ENCODE measurements around the gene EHMT1.
A peak's percentile ranks its signal among the peaks of the same experiment; 100 is the strongest.
"Not testable (repeated sequence)": the region's sequence is repeated elsewhere in the genome, so short reads cannot be mapped to it uniquely, and the experiment has no call there.

EHMT1 gene

DNA sequence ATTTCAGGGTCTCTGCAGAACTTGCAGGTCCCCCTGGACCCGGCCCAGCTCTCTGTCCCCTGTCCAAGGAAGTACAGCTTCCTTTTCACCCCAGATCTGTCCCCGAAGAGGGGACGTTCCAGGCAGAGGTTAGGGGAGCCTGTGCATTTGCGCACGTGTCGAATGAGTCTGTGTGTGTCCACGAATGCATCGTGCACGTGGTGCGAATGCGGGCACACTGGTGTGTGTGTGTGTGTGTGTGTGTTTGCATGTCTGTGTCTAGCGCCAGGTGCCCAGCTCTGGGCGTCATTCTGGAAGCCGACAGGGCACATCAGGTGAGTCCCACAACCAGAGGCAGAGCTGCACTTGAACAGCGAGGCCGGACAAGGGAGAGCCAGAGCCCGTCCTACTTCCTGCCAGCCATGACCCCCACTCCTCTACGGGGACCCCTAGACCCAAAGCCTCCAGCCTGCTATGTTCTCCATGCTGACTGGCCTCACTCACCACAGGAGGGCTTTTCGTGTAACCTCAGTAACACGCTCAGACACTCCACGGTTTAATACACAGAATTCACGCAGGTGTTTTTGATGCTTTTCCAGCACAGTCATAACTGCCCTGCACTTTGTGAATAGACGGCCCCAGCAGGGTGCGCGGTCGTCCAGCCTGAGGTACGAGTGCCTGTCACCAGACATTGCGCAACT, 217.5 kb downstream of the EHMT1 start:
- no peak for DNase-seq

DNA sequence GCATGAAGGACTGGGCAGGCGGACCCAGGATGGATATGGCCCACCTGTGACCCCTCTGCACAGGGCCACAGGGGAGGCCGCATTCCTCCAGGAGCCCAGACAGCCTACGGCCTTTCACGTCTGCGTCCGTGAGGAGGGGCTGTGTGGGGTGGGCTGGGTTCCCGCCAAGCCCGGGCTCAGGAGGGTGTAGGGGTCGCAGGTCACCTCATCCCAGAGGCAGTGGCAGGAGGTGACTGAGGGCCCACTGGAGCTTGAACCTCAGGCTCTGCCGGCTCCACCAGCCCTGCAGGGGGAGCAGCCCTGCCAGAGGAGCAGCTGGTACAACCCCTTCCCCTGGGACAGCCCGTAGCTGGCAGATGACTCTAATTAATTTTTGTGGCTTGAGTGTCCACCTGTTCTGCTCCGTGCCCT, 218.0 kb downstream of the EHMT1 start:
- DNase-seq = no peak

DNA sequence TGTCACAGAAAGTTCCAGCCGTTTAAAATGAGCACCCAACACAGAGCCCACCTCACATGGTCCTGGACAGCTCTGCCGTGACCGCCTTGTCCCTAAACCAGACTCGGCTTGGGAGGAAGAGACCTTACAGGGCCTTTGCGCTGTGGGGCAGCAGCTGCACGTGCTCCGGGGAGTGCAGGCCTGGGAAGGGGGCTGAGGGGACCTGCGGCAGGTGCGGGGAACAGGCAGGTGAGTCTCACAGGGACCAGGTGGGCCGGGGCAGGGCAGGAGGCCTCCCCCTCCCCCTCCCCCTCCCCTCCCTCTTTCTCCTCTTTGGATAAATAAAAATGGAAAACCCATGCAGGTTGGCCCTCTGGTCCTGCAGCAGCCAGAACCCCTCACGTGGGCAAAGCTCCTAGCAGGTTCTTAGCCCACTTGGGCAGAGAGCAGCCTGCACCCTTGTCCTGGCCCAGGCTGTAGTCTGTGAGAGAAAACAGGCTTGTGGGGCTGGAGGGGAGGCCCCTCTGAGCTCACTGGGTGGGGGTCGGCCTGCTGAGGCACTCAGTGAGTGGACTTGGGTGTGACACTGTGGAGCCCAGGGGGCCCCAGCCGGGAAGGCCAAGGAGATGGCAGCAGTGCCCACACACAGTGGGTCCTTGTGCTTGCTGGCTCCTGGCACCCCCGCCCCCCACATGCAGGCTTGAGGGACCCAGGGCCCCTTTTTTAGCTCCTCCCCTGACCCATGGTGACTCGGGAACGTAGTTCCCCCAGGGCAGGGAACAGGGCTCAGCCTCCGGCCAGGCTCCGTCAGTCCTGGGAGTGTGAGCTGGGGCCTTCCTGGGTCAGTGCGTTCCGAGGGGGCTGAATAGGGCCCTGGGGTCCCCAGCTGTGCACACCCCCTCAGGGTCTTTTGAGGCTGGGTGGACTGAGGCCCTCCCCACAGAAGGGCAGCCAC, 218.8 kb downstream of the EHMT1 start:
- no peak for DNase-seq

DNA sequence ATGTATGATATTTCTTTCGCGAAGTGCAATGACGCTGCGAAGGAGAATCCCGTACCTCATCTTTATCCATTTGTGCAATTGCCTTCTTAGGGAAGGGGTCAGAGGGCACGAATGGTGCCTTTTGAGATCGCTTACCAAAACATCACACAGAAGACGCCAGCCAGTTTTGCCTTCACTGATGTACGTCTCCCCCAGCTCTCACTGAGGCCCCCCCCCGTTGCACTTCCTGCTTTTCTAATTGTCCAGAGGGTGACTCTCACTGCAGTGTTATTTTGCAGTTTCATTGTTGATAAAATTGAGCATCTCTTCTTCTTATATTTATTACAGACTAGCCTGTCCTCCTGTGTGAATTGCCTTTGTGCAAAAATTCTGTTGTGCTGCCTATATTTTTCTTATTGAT, 219.8 kb downstream of the EHMT1 start:
- no peak for DNase-seq

DNA sequence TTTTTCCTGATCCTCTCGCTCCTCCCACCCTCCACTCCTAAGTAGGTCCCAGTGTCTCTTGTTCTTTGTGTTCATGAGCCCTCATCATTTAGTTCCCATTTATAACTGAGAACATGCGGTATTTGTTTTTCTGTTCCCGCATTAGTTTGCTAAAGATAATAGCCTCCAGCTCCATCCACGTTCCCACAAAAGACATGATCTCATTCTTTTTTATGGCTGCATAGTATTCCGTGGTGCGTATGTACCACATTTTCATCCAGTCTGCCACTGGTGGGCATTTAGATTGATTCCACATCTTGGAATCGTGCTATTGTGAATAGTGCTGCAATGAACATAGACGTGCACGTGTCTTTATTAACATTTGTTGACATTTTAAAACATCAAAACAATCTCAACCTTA, 224.6 kb downstream of the EHMT1 start:
- DNase-seq = no peak

DNA sequence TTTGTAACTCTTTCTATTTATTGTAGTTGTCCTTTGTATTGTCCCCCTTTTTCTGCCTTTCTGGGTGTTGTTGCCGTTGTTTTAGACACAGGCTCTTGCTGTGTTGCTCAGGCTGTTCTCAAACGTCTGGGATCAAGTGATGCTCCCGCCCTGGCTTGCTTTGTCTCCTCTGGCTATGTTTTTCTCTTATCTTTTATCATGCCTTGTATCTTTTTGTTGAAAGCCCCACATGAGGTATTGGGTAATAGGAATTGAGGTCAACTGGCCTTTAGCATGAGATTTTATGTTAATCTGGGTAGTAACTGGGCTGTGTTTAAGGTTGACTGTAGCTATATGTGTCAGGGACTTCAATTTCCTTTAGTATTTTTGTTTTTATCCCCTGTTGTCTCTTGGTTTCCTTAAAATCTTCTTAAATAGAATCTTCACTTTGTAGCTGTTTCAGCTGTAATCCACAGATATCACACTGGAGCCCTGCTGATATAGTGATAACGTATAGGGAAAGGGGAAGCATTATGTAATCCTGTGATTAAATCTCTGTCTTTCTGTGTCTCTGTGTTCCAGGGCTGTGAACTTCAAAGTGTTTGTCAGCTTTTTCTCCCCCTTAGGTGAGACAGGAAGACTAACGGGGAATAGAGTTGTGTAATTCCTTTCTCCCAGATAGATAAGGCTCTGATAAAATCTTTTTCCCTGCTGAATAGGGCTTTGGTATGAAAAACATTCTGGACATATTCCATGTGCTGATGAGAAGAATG, 232.9 kb downstream of the EHMT1 start:
- DNase-seq = no peak

DNA sequence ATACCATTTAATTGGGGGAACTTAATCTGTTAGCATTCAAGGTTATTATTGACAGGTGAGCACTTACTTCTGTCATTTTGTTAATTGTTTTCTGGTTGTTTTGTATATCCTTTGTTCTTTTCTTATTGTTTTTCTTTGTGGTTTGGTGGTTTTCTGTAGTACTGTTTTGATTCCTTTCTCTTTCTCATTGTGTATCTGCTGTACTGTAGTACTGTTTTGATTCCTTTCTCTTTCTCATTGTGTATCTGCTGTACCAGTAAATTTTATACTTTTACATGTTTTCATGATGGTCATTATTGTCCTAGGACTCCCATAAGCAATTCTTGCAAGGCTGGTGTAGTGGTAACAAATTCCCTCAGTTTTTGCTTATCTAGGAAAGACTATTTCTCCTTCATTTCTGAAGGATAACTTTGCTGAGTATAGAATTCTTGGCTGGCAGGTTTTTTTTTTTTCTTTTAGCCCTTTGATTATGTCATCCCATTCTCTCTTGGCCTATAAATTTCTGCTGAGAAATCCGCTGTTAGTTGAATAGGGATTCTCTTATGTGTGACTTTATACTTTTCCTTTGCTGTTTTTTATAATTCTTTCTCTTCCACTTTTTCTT, 234.7 kb downstream of the EHMT1 start:
- no peak for DNase-seq

DNA sequence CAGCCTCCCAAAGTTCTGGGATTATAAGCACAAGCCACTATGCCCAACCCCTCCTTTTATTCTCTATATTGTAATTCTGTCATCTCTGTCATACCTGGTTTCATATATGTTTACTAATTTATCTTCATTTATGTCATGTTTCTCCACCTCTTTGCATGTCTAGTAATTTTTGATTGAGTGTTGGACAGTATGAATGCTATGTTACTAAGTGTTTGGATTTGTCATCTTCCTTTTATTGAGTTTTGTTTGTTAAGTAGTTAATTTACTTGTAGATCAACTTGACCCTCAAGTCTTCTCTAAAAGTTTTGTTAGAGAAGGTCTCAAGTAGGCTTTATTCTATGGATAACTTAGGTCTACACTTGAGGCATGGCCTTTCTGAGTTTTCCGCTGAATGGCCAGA, 241.6 kb downstream of the EHMT1 start:
- no peak for DNase-seq

DNA sequence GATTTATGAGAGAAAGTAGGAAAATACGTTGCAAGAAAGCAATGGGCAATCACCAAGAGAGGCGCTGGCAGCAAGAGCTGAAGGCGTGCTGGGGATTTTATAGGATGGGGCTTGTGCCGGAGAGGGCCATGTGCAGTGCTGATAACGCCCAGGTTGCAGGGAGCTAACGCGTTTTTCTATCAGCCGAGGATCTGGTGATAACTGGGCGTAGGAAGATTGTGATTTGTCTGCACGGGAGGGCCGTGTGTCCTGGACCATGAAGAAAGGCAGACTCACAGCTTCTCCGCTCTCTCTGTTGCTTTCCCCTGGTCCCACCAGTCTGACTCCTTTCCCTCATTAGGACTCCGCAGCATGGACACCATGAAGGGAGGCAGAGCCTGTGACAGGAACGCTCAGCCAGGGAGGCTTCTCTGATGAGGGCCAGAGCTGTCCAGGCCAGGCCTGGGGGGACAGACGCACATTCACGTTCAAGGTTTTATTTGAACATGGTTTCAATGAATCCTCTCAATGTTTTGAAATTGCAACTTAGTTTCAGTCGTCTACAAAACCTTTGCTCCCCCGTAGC, 246.9 kb downstream of the EHMT1 start:
- DNase-seq = no peak

DNA sequence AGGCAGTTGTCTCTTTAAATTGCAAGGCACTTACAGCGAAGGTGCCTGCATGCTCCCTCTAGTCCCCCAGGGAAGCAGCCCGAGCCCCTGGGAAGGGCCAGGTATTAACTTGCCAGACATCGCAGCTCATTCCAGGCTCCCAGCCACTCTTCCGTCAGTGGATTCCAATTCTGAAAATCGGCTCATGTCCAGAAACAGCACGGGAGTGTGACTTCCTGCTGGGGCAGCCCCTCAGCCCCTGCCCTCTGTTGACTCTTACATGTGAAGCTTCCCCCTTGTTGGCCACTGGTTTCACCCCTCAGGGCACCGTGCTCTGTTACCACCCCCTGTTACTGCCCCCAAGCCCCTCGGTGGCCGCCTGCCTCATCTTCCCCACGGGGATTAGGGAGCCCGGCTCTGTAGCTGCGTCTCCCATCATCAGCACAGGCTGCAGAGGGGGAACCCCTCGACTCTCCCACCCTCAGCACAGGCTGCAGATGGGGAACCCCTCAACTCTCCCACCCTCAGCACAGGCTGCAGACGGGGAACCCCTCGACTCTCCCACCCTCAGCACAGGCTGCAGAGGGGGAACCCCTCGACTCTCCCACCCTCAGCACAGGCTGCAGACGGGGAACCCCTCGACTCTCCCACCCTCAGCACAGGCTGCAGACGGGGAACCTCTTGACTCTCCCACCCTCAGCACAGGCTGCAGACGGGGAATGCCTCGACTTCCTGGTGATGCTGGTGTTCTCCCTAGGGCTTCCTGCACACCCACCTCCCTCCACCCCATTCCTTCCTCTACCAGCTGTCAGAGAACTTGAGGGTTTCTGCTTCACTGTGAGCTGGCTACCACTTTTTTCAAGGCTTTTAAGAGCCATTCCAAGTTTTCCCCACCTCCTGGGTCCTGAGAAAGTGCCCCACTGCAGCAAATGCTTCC, 247.7 kb downstream of the EHMT1 start:
- DNase-seq = no peak

DNA sequence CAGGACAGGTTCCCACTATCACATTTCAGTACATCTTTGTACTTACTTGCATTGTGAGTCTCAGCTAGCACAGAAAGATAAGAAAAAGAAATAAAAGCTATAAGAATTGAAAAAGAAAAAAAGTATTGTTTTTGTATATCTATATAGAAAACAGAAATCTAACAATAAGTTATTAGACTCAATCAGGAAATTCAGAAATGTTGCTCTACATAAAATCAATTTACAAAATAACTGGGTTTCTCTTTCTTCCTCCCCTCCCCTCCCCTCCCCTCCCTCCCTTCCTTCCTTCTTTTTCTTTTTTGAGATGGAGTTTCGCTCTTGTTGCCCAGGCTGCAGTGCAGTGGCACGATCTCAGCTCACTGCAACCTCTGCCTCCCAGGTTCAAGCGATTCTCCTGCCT, 251.6 kb downstream of the EHMT1 start:
- no peak for DNase-seq

DNA sequence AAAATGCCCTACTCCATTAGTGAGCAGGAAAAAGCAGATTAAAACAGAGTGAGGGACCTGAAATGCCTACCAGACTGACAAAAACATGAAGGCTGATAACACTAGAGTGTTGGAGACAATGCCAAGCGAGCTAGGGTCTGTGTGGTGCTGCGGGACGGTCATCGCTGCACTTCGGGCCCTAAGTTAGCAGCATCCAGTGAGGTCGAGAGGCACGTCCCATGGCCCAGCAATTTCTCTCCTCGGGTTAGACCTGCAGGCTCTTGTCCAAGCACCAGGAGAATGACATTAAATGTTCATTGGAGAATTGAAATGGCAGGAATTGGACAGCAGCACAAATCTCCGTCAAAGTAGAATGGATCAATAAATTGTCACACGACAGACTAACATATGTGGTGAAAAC, 253.5 kb downstream of the EHMT1 start:
- DNase-seq = no peak

DNA sequence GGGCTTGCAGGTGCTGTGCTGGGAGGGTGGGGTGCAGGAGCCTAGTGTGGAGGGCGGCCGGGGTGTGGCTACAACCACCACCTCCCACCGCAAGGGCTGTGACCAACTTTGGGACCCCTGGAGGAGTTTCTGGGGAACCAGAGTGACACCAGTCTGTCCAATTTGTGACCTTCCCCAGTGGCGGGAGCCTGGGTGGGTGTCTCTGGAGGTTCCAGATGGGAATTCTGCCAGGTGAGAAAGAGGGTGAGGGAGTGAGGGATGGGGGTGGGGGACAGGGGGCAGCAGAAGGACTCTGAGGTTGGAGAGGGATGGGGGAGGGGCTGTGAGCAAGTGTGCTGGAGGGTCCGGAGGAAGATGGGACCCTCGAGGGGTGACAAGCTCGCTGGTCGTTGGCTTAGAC, 254.6 kb downstream of the EHMT1 start:
- DNase-seq = no peak

DNA sequence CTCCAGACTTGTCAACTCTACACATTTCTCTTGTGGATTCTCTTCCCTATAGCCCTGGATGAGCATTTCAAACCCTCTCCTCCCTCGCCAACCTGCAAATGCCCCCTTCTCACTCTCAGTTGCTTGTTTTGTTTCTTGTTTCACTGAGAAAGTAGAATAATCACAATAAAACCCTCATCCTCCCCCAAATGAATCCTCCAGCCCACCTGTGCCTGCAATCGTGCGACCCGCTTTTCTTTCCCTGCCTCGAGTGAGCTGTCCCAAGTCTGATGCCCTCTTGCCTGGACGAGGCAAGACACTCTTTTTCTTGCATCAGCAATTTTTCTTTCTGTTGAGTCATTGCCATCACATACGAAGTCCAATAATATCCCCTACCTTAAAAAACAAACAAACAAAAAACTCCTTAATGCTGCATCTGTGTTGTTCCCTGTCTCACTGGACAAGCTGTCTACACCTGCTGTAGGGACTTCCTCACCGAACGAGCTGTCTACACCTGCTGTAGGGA, 255.1 kb downstream of the EHMT1 start:
- no peak for DNase-seq

DNA sequence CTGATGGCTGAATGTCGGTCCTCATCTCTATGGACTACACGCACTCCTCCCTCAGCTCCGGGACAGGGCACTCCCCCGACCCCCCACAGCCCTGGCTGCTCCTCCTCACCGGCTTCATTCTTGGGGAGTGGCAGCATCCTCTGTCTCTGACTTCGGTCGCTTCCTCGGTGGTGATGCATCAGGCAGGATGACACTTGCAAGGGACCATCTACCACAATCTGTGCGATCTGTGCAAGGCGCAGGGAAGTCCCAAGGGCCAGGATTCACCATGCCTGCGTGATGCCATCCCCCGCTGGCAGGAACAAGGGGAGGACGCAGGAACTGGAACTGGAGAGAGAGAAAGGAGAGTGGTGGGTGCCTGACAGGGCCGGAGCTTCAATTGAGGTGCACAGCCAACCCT, 256.5 kb downstream of the EHMT1 start:
- DNase-seq = no peak

DNA sequence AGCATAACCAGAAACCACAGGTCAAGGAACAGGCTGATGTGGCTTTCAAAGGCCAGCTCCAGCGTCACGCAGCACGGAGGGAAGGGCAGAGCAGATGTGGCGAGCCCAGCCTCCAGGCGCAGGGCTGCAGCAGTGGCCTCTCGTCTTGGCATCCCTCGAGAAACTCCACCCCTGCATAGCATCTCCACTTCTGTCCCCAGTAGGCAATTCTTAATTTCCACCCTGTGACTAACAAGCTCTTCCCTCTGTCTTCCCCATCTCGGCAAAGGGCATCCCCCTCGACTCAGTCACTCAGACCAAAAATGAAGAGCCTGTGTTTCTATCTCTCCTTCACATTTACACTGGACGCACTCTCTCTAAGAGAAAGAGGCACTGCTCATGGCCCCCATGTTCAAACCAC, 257.0 kb downstream of the EHMT1 start:
- DNase-seq = no peak

DNA sequence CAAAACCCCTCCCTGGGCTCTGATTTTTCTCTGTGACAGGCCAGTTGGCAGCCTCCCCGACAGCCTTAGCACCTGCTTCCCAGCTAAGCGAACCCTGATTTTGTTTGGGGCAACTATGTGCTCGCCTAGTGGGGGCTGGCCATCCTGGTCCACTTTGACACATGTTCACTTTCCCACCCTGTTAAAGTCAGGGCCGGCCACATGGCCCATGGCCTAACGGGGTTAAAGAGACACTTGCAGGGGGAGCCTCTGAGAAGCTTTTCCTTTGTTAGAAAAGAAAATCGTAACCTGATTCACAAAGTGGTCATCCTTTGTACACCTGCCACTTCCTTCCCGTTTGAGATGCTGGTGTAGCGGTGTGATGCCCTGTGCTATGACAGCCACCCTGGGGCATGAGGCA, 257.5 kb downstream of the EHMT1 start:
- DNase-seq = no peak

DNA sequence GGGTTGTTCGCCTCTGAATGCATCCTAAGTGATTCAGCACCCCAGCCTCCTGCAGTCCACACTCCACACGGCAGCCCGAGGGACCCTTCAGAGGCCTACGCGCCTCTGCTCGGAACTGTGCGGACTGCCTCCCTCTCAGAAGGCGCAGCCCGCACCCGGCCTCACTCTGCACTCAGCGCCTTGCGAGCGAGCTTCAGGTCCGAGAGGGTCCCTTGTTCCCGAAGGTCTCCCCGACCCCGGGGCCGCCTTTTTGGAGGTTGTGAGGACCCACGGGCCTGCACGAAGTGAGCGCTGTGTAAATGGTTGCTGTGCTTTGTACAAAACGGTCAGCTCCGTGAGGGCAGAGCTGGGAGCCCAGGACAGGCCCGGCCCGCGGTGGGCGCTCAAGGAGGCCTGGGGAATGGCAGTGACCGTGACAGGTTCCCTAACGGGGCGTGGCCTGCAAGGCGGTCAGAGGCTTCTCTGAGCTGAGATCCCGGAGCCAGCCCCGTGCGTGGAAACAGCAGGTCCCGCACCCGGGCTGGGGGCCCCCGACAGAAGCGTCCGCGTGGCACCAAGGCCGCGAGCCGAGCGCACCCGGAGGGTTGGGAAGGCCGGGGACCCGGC, 258.1 kb downstream of the EHMT1 start:
- DNase-seq = no peak

DNA sequence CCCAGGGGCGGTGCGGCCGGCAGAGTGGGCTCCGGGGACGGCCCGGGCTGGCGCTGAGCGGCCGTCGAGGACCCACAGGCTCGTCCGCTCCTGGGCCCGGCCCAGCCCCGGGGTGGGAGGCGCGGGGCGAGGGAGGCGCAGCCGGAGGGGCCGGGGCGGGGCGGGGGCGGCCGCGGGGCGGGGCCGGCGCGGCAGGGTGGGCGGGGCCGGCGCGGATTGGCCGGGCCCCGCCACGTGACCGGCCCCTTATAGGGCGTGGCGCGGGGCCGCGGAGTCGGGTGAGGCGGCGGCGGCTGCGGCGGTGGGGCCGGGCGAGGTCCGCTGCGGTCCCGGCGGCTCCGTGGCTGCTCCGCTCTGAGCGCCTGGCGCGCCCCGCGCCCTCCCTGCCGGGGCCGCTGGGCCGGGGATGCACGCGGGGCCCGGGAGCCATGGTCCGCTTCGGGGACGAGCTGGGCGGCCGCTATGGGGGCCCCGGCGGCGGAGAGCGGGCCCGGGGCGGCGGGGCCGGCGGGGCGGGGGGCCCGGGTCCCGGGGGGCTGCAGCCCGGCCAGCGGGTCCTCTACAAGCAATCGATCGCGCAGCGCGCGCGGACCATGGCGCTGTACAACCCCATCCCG, 258.8 kb downstream of the EHMT1 start, which contains the start of gene CACNA1B:
CACNA1B (plus strand) TSS at position 277 of the 617 bp plus-strand sequence; CDS start at position 429, 152 bp downstream.
- DNase-seq = not testable (repeated sequence)

DNA sequence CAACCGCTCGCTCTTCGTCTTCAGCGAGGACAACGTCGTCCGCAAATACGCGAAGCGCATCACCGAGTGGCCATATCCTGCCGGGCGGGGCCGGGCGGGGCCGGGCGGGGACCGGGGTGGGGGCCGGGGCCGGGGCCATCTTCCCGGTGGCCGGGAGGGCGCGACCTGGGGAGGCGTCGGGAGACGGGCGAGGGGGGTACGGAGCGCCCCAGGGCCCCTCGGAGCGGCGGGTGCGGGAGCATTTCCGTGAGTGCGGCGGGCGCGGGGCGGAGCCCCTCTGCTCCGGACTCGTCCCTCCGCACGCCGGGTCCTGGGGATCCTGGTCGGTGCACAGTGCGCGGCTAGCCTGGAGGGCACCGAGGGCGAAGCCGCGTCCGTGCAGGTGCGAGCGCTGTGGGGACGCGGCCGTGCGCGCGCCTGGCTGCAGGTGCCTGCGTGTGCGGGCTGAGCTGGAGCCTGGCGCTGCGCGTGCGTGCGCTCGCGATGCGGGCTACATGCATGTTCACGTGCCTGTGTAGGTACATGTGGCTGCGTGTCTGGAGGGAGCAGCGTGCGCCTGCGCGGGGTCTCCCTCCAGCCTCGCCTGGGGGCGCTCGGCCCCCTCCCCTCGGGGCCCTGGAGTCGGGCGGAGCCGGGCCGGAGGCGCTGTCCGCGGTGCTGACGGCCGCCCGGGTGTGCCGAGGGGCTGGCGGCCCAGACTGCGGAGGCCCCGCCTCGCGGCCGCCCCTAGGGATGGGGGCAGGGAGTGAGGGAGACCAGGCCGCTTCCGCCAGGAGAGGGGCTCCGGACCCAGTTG, 259.5 kb downstream of the EHMT1 start:
- DNase-seq = peak; percentile 38
